HepG2 (cell line): Measurements from ENCODE around the gene RBL1. TPM values are rescaled to one million over a fixed set of nuclear protein-coding genes. Genes with fewer than 3 reads are reported as not detected.
"Not testable (repeated sequence)": the region's sequence is repeated elsewhere in the genome, so short reads cannot be mapped to it uniquely, and the experiment has no call there.

Experiments used
- ATAC-seq: fragments of 200-7000 bp; cut with Tn5 transposase; 3 replicates; pipeline ENCODE4 v1.9.1; 2020; ENCODE audit warnings: mild to moderate bottlenecking, moderate library complexity
- BruUV-seq: library from RNA; stranded (reverse); fragments of 400-500 nt; replicated peaks from 2 replicates; lab custom pipeline; 2021; lab: Mats Ljungman, UMichigan
- CTCF ChIA-PET: fragments of 300-600 bp; formaldehyde crosslinking; extraction: SDS; loops from one replicate; lab custom pipeline; 2021; ENCODE audit warnings: low total read pairs, inconsistent platforms, low intra/inter-chr PET ratio; lab: Yijun Ruan, JAX
- POLR2A ChIA-PET: fragments of 350-600 bp; sonication (Branson Sonifier 250); formaldehyde crosslinking; loops from one replicate; lab custom pipeline; 2020; ENCODE audit warnings: antibody characterized with exemption, inconsistent platforms; lab: Yijun Ruan, JAX
- DNase-seq: peaks from one replicate; pipeline ENCODE4 v3.0.0-alpha.2; 2015; ENCODE audit warnings: low spot score
- FAIRE-seq: peaks from 3 replicates; lab custom pipeline; 2011; peaks lifted over from hg19 to GRCh38; lab: Jason Lieb, UNC
- H2AFZ ChIP-seq: one replicate; pipeline ENCODE4 v1.6.1; 2011; ENCODE audit warnings: low read length, inconsistent platforms
- H3K27ac ChIP-seq: fragments of 300-600 bp; 3 replicates; pipeline ENCODE4 v1.8.0; 2011; ENCODE audit warnings: mixed run types, mild to moderate bottlenecking, mixed read lengths, low read length, inconsistent platforms; ENCODE audit not compliant: insufficient read depth; ENCODE audit errors: extremely low read length
- H3K27me3 ChIP-seq, 2 experiments: fragments of 200-600 bp in 1 of 2; 2 replicates in 1 of 2; 3 replicates in 1 of 2; pipeline versions ENCODE4 v1.6.0 to v1.8.0; 2011; ENCODE audit warnings: low read length in 2 of 2, mild to moderate bottlenecking in 2 of 2, moderate library complexity in 2 of 2, inconsistent platforms in 1 of 2; ENCODE audit not compliant: insufficient read depth in 2 of 2, control insufficient read depth in 1 of 2
- H3K36me3 ChIP-seq, 2 experiments: fragments of 200-600 bp in 1 of 2; replicated peaks in 1 of 2; 2 replicates in 1 of 2; 3 replicates in 1 of 2; pipeline versions ENCODE4 v1.5.1 to v1.8.0; 2011; ENCODE audit warnings: low read length in 2 of 2, inconsistent platforms in 1 of 2; ENCODE audit not compliant: insufficient read depth in 2 of 2, control insufficient read depth in 1 of 2
- H3K4me1 ChIP-seq: 2 replicates; pipeline ENCODE4 v1.5.1; 2012; ENCODE audit warnings: low read length, inconsistent platforms; ENCODE audit not compliant: insufficient read depth
- H3K4me2 ChIP-seq: 2 replicates; pipeline ENCODE4 v1.6.0; 2011; ENCODE audit warnings: low read depth, low read length, inconsistent platforms
- H3K4me3 ChIP-seq, 3 experiments: fragments of 200-600 bp in 1 of 3; sonication (generic), shearing (Covaris generic) in 1 of 3; replicated peaks in 1 of 3; 2 replicates each; pipeline ENCODE4 v1.5.1; 2011 to 2016; ENCODE audit warnings: low read length in 3 of 3, inconsistent platforms in 2 of 3, low read depth in 2 of 3, mild to moderate bottlenecking in 2 of 3, control low read depth in 1 of 3, mixed read lengths in 1 of 3; ENCODE audit not compliant: insufficient read depth in 1 of 3
- H3K79me2 ChIP-seq: one replicate; pipeline ENCODE4 v1.6.1; 2011; ENCODE audit warnings: low read length, inconsistent platforms; ENCODE audit not compliant: insufficient read depth
- H3K9ac ChIP-seq: 2 replicates; pipeline ENCODE4 v1.6.0; 2011; ENCODE audit warnings: mild to moderate bottlenecking, low read depth, low read length, inconsistent platforms; ENCODE audit not compliant: insufficient read depth
- H3K9me3 ChIP-seq: 2 replicates; pipeline ENCODE4 v1.5.1; 2012; ENCODE audit warnings: mild to moderate bottlenecking, low read length
- H4K20me1 ChIP-seq: 2 replicates; pipeline ENCODE4 v1.6.0; 2011; ENCODE audit warnings: inconsistent platforms, mild to moderate bottlenecking, low read length, moderate library complexity; ENCODE audit not compliant: insufficient read depth
- ARID3A ChIP-seq: IDR thresholded peaks from 2 replicates; pipeline ENCODE4 v1.6.1; 2012; ENCODE audit warnings: low read depth, low read length, improper control_type of control experiment
- DPF2 ChIP-seq: sonication (generic); formaldehyde crosslinking; IDR thresholded peaks from 2 replicates; pipeline ENCODE4 v1.4.0; 2020; ENCODE audit warnings: mild to moderate bottlenecking, low read depth, missing genetic modification reagents, borderline replicate concordance
- ZBTB20 ChIP-seq: sonication (generic); formaldehyde crosslinking; IDR thresholded peaks from 2 replicates; pipeline ENCODE4 v1.8.1; 2023; ENCODE audit warnings: missing genetic modification reagents, low read depth, mild to moderate bottlenecking, borderline replicate concordance
- ZNF207 ChIP-seq: fragments of 450-650 bp; IDR thresholded peaks from 2 replicates; pipeline ENCODE4 v1.6.1; 2016; ENCODE audit warnings: antibody characterized with exemption, borderline replicate concordance
- WGBS: methylation state at CpG from one replicate; pipeline ENCODE4 v1.1.6; 2017; ENCODE audit warnings: low lambda C conversion rate; 5-methylcytosine and 5-hydroxymethylcytosine counted together
- in situ Hi-C: cut with HindIII; loops from 2 replicates; pipeline ENCODE4 v1.10.0; 2017; ENCODE audit warnings: low pct_unique_long_range_greater_than_20kb; ENCODE audit not compliant: extremely low pct_ligation_motif_present
- intact Hi-C: fragments of 100-400 bp; cut with micrococcal nuclease; formaldehyde crosslinking; loops from one replicate; pipeline ENCODE4 v1.10.0; 2022; ENCODE audit not compliant: unreplicated experiment
- polyA plus RNA-seq, 8 experiments: library from polyadenylated mRNA; depleted of rRNA in 3 of 8; stranded (reverse) in 7 of 8; unstranded in 1 of 8; fragments of >200 nt; fragmentation: Illumina TruSeq in 4 of 8; extraction: Trizol in 4 of 8; gene quantifications; 2 replicates each; pipeline versions ENCODE4 v1.2.1 to v1.2.3, GENCODE V29; 2011 to 2016; ENCODE audit warnings: low read depth in 4 of 8, missing spikeins in 1 of 8, mixed read lengths in 1 of 8; ENCODE audit not compliant: insufficient read depth in 1 of 8
- total RNA-seq, 5 experiments: library from RNA; depleted of rRNA; stranded (reverse); fragments of >200 nt; fragmentation: Illumina TruSeq; extraction: Trizol; gene quantifications; 2 replicates each; pipeline ENCODE4 v1.2.3, GENCODE V29; 2016; ENCODE audit warnings: low read depth in 1 of 5

The RBL1 gene
- total and polyA plus RNA-seq, 2 of the 13 experiments (the other 11 are each of a cell fraction or from before 2014, with no cell fraction given): 6.0 to 27.5 TPM

GRCh38 chr20:36997121-36997520 lies 98.7 kb downstream of the RBL1 start:
- WGBS: 83% methylated on average over 1 of the region's 1 CpG
- H2AFZ ChIP-seq: no peak overlapping the region

GRCh38 chr20:36994221-36994620 lies 101.6 kb downstream of the RBL1 start:
- H3K9me3 ChIP-seq, CTCF ChIA-PET, BruUV-seq, H3K27ac ChIP-seq, H2AFZ ChIP-seq, intact Hi-C loops, H4K20me1 ChIP-seq, FAIRE-seq, H3K27me3 ChIP-seq, DNase-seq, POLR2A ChIA-PET, ATAC-seq, H3K79me2 ChIP-seq, H3K4me3 ChIP-seq, H3K9ac ChIP-seq, H3K4me2 ChIP-seq, in situ Hi-C loops: not testable (repeated sequence)
- Histone ChIP-seq H3K36me3 (peaks cover 7 to 13% of the 10 kb centered on the region in 2 experiments; a peak in 4 of 5 replicates), H3K4me1 (peaks cover 14% of the 10 kb centered on the region)
- 97% methylated on average over 4 of the region's 4 CpGs for WGBS

More at GRCh38 chr20:36997121-36997520, 98.7 kb downstream of the RBL1 start:
- BruUV-seq: no TSS peak
- no peak for ATAC-seq
- Histone ChIP-seq H3K4me3 (no peak overlapping the region), H4K20me1 (no peaks in the 10 kb centered on the region), H3K9ac (no peak overlapping the region), H3K27me3 (no peaks in the 10 kb centered on the region), H3K36me3 (peaks cover 8 to 13% of the 10 kb centered on the region in 2 experiments; a peak in 4 of 5 replicates), H3K27ac (no peak overlapping the region), H3K9me3 (peaks cover 6% of the 10 kb centered on the region; the same call in 1 of the 2 replicates), H3K4me2 (no peak overlapping the region), H3K4me1 (peaks cover 5% of the 10 kb centered on the region), H3K79me2 (no peaks in the 10 kb centered on the region)
- ChIA-PET POLR2A (no interaction called here), CTCF (no interaction called here)
- TF ChIP-seq ARID3A (no peak), ZNF207 (no peak), DPF2 (no peak), ZBTB20 (CRISPR knock-in tag) (no peak)
- intact Hi-C loops (no loop called here), in situ Hi-C loops (no loop called here)
- FAIRE-seq: no peak
- no peak for DNase-seq
